Naive thymus-derived CD4-positive, alpha-beta T cell (primary cell): Measurements from ENCODE around the gene TRIM39. TPM values are rescaled to one million over a fixed set of nuclear protein-coding genes. Genes with fewer than 3 reads are reported as not detected.

Source experiments
- ATAC-seq: fragments of 150-1000 bp; cut with Tn5 transposase; 2 replicates; pipeline ENCODE4 v1.10.0; 2021; ENCODE audit warnings: mild to moderate bottlenecking, moderate library complexity
- CTCF ChIA-PET: fragments of 350-600 bp; sonication (Branson Sonifier 250); formaldehyde crosslinking; loops from one replicate; lab custom pipeline; 2021; ENCODE audit warnings: antibody characterized with exemption; lab: Charles Lee
- POLR2A ChIA-PET: fragments of 350-600 bp; sonication (Branson Sonifier 250); formaldehyde crosslinking; loops from one replicate; lab custom pipeline; 2021; ENCODE audit warnings: antibody characterized with exemption, inconsistent platforms; lab: Charles Lee
- DNase-seq, 9 donors: peaks; one replicate each; pipeline versions ENCODE4 v3.0.0 to v3.0.0-alpha.2; 2020 to 2022; ENCODE audit warnings: mixed read lengths in 1 of 9
- H3K27ac ChIP-seq: one replicate; pipeline ENCODE4 v1.7.0; 2013; ENCODE audit warnings: mild to moderate bottlenecking, low read depth, low read length, moderate library complexity
- H3K27me3 ChIP-seq, 2 donors: one replicate each; pipeline ENCODE4 v1.7.0; 2013; ENCODE audit warnings: low read length in 2 of 2, mild to moderate bottlenecking in 2 of 2, moderate library complexity in 2 of 2; ENCODE audit not compliant: control insufficient read depth in 2 of 2, insufficient read depth in 2 of 2
- H3K36me3 ChIP-seq, 3 experiments: 1 replicate in 2 of 3; 2 replicates in 1 of 3; pipeline ENCODE4 v1.7.0; 2013; ENCODE audit warnings: low read length in 3 of 3, mild to moderate bottlenecking in 3 of 3, moderate library complexity in 1 of 3; ENCODE audit not compliant: insufficient read depth in 3 of 3, control insufficient read depth in 2 of 3
- H3K4me1 ChIP-seq, 2 donors: one replicate each; pipeline ENCODE4 v1.7.0; 2013; ENCODE audit warnings: low read length in 2 of 2, mild to moderate bottlenecking in 2 of 2, moderate library complexity in 1 of 2; ENCODE audit not compliant: control insufficient read depth in 2 of 2, insufficient read depth in 2 of 2
- H3K4me3 ChIP-seq: 2 replicates; pipeline ENCODE4 v1.7.0; 2013; ENCODE audit warnings: mild to moderate bottlenecking, low read length
- H3K9me3 ChIP-seq, 3 experiments: 1 replicate in 2 of 3; 2 replicates in 1 of 3; pipeline ENCODE4 v1.7.0; 2013; ENCODE audit warnings: low read length in 3 of 3; ENCODE audit not compliant: control insufficient read depth in 2 of 3
- H3K27ac Mint-ChIP-seq, 9 donors: one replicate each; pipeline ENCODE4 v1.8.0; 2020 to 2022; ENCODE audit warnings: mixed read lengths in 9 of 9, mild to moderate bottlenecking in 8 of 9, moderate library complexity in 5 of 9, inconsistent platforms in 2 of 9
- H3K27me3 Mint-ChIP-seq, 5 donors: one replicate each; pipeline ENCODE4 v1.8.0; 2021 to 2022; ENCODE audit warnings: mixed read lengths in 5 of 5, mild to moderate bottlenecking in 1 of 5
- H3K36me3 Mint-ChIP-seq, 5 donors: one replicate each; pipeline ENCODE4 v1.8.0; 2020 to 2022; ENCODE audit warnings: mixed read lengths in 5 of 5, mild to moderate bottlenecking in 3 of 5, inconsistent platforms in 1 of 5
- H3K4me1 Mint-ChIP-seq, 7 donors: one replicate each; pipeline ENCODE4 v1.8.0; 2020 to 2022; ENCODE audit warnings: mixed read lengths in 7 of 7, mild to moderate bottlenecking in 3 of 7, inconsistent platforms in 1 of 7
- H3K4me3 Mint-ChIP-seq, 10 donors: one replicate each; pipeline ENCODE4 v1.8.0; 2020 to 2022; ENCODE audit warnings: mild to moderate bottlenecking in 10 of 10, mixed read lengths in 10 of 10, moderate library complexity in 6 of 10, inconsistent platforms in 2 of 10
- H3K9me3 Mint-ChIP-seq, 11 donors: one replicate each; pipeline ENCODE4 v1.8.0; 2020 to 2022; ENCODE audit warnings: mixed read lengths in 11 of 11, mild to moderate bottlenecking in 4 of 11, inconsistent platforms in 1 of 11, moderate library complexity in 1 of 11
- intact Hi-C, 2 donors: fragments of 100-400 bp; cut with micrococcal nuclease; formaldehyde crosslinking; loops; one replicate each; pipeline ENCODE4 v1.15.1; 2023
- polyA plus RNA-seq, 2 donors: library from polyadenylated mRNA; unstranded; fragments of 300-500 nt; fragmentation: Illumina TruSeq; gene quantifications; one replicate each; pipeline ENCODE4 v1.2.3, GENCODE V29; 2021
- total RNA-seq, 6 experiments: library from RNA in 5 of 6; stranded (reverse) in 5 of 6; gene quantifications; 1 replicate in 5 of 6; 2 replicates in 1 of 6; pipeline ENCODE4 v1.2.3 and lab custom pipeline; 2021 to 2026

Gene TRIM39
- total and polyA plus RNA-seq, 7 experiments from 2014 or later: 7.6 to 42.1 (median 23.7) TPM

DNA sequence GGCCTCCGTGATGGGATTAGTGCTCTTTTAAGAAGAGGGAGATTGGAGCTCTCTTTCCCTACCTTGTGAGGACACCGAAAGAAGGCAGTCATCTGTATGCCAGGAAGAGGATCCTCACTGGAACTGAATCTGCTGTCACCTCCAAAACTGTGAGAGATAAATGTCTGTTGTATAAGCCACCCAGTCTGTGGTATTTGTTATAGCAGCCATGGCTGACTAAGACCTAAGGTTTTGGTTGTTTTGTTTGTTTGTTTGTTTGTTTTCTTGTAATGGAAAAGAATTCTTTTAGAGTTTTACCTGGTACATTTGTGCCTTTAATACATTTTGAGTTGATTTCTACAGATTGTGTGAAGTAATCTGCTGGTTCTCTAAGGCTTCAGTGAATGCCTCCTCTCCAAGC lies 25.8 kb downstream of the TRIM39 start:
- Mint-ChIP-seq H3K4me1 (peaks cover 6 to 21% (median 15%) of the 10 kb centered on the region in 7 donors), H3K4me3 (no peak overlapping the region), H3K27ac (no peak overlapping the region), H3K27me3 (peaks cover 9 to 69% (median 10%) of the 10 kb centered on the region in 5 donors), H3K9me3 (no peaks in the 10 kb centered on the region), H3K36me3 (peaks cover 0 to 5% (median 0%) of the 10 kb centered on the region in 5 donors)
- CTCF ChIA-PET: no interaction called here
- intact Hi-C loops: no loop called here
- peaks cover 0 to 4% of the 10 kb centered on the region in 2 donors for H3K4me1 ChIP-seq
- H3K9me3 ChIP-seq: no peaks in the 10 kb centered on the region
- no peaks in the 10 kb centered on the region for H3K27me3 ChIP-seq
- peaks cover 0 to 6% (median 0%) of the 10 kb centered on the region in 3 experiments for H3K36me3 ChIP-seq
- POLR2A ChIA-PET: no interaction called here
- DNase-seq (no peak), ATAC-seq (no peak)
- H3K4me3 ChIP-seq: no peak overlapping the region
- H3K27ac ChIP-seq: no peak overlapping the region

DNA sequence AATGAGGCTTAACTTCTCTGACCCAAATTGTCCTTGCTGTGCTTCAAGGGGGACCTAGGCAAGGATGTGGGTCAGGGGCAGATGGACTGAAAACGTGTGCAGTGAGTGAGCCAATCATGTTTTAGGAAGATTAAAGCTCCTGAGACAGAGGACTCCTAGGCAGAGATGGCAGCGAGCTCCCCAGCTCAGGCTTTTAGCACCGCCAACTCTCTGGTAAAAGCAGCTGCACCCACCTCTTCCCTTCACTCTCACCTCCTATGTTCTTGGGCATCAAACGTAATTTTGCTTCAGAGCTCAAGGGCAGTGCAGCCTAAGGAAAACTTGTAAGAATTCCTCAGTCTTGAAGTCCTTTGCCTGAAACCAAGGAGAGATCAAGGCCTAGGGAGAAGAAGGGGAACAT lies 28.6 kb downstream of the TRIM39 start:
- H3K27ac Mint-ChIP-seq: no peak overlapping the region
- H3K27me3 Mint-ChIP-seq: peaks cover 25 to 84% (median 35%) of the 10 kb centered on the region in 5 donors
- ChIA-PET CTCF (interaction anchor here (1.7 kb wide), 1 partner anchor 42 kb away, joined by 3 read pairs; no protein-coding TSS in a partner anchor), POLR2A (interaction anchor here (1.3 kb wide), 1 partner anchor 11 kb away, joined by 3 read pairs; the partner anchor contains the start of gene RPP21)
- Histone ChIP-seq H3K4me3 (no peak overlapping the region), H3K27ac (no peak overlapping the region), H3K36me3 (no peaks in the 10 kb centered on the region), H3K9me3 (no peaks in the 10 kb centered on the region), H3K4me1 (peaks cover 4 to 5% of the 10 kb centered on the region in 2 donors), H3K27me3 (peaks cover 6 to 10% of the 10 kb centered on the region in 2 donors)
- ATAC-seq: no peak
- H3K9me3 Mint-ChIP-seq: no peaks in the 10 kb centered on the region
- no peak for DNase-seq
- peaks cover 0 to 5% (median 0%) of the 10 kb centered on the region in 5 donors for H3K36me3 Mint-ChIP-seq
- no peak overlapping the region for H3K4me3 Mint-ChIP-seq
- intact Hi-C loops: loop anchor here (5.0 kb wide), 1 partner anchor 97 kb away; no protein-coding TSS in a partner anchor
- peaks cover 0 to 15% (median 13%) of the 10 kb centered on the region in 7 donors for H3K4me1 Mint-ChIP-seq

DNA sequence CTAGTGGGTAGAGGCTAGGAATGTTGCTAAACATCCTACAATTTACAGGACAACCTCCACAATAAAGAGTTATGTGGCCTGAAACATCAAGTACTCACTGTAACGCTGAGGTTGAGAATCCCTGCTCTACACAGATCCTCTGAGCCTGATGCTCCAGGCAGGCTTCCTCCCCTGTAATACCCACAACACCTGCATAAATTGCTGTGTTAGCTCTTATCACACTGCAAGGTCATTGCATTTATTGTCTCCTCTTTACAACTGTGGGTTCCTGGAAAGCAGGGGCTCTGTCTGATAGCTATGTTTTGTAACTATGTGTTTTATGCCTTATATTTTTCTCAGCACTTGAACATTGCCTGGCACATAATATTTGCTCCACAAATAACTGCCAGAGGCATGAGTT lies 29.8 kb downstream of the TRIM39 start:
- POLR2A ChIA-PET: no interaction called here
- peaks cover 0 to 5% of the 10 kb centered on the region in 2 donors for H3K4me1 ChIP-seq
- no peak overlapping the region for H3K27ac Mint-ChIP-seq
- no peak for ATAC-seq
- CTCF ChIA-PET: interaction anchor here (1.7 kb wide), 1 partner anchor 43 kb away, joined by 3 read pairs; no protein-coding TSS in a partner anchor
- H3K27me3 Mint-ChIP-seq: peaks cover 31 to 87% (median 46%) of the 10 kb centered on the region in 5 donors
- H3K36me3 ChIP-seq: no peaks in the 10 kb centered on the region
- H3K4me3 ChIP-seq: no peak overlapping the region
- no peaks in the 10 kb centered on the region for H3K9me3 ChIP-seq
- no peak for DNase-seq
- no peaks in the 10 kb centered on the region for H3K9me3 Mint-ChIP-seq
- no peak overlapping the region for H3K4me3 Mint-ChIP-seq
- peaks cover 0 to 10% (median 6%) of the 10 kb centered on the region in 7 donors for H3K4me1 Mint-ChIP-seq
- intact Hi-C loops: loop anchor here (5.0 kb wide), 1 partner anchor 96 kb away; no protein-coding TSS in a partner anchor
- peaks cover 6 to 10% of the 10 kb centered on the region in 2 donors for H3K27me3 ChIP-seq
- no peak overlapping the region for H3K27ac ChIP-seq
- peaks cover 0 to 5% (median 0%) of the 10 kb centered on the region in 5 donors for H3K36me3 Mint-ChIP-seq

DNA sequence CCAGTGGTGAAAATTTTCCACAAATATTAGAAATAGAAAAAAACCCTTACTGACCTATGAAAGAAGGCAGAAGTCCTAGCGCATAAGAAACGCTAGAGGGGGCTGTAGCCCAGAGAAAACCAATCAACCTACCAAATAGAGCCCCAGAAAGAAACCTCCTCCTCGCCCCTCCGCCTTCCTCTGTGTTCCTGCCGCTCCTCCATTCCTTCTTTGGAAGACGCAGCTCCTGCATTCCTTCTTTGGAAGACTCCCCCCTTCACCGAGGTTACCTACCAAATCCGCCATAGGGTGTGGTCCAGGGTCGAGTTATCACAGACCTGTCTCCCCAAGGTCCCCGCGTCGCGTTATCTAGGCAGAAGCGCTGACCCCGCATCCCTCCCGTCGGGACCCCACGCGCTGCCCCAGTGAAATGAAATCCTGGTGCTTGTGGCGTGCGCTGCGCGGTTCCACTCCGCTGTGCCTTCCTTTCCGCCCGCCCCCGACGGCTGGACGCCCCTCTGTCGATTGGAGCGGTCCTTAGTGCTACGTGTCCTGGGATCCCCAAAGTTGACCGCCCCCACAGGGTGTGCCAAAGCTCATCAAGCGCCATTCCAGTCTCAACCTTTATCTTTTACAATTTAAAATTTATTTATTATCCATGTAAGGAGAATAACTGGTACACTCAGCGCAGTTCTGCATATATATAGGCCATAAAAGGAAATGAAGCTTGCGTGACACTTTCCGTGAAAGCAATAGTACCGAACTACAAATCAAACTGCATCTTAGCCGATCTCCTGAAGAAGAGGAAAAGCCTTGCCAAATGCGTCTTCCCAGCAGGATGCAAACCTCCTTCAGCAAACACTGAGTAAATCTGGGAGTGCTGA lies 31.2 kb downstream of the TRIM39 start:
- Histone ChIP-seq H3K27me3 (peaks cover 10 to 11% of the 10 kb centered on the region in 2 donors), H3K4me1 (peaks cover 0 to 5% of the 10 kb centered on the region in 2 donors), H3K9me3 (no peaks in the 10 kb centered on the region), H3K4me3 (peak overlapping the region; percentile 59), H3K27ac (no peak overlapping the region), H3K36me3 (no peaks in the 10 kb centered on the region)
- DNase-seq (peak; percentile 19 to 62 (median 51)), ATAC-seq (peak; percentile 83)
- H3K27me3 Mint-ChIP-seq: peaks cover 37 to 84% (median 56%) of the 10 kb centered on the region in 5 donors
- H3K27ac Mint-ChIP-seq: no peak overlapping the region
- ChIA-PET POLR2A (interaction anchor here (0.6 kb wide), 1 partner anchor 1347 kb away, joined by 3 read pairs; no protein-coding TSS in a partner anchor), CTCF (interaction anchor here (0.7 to 1.5 kb wide), 6 partner anchors 9 to 154 kb away, joined by 3 to 7 read pairs (median 4); no protein-coding TSS in a partner anchor)
- H3K4me3 Mint-ChIP-seq: peak overlapping the region; percentile 75 to 89 (median 86)
- H3K9me3 Mint-ChIP-seq: peaks cover 0 to 5% (median 3%) of the 10 kb centered on the region in 11 donors
- intact Hi-C loops: loop anchor here (1.0 to 5.0 kb wide), 3 partner anchors 13 to 94 kb away; partner anchors contain the start of gene RPP21 (in 1 of the 2)
- H3K4me1 Mint-ChIP-seq: peaks cover 0 to 10% (median 6%) of the 10 kb centered on the region in 7 donors
- peaks cover 0 to 4% (median 0%) of the 10 kb centered on the region in 5 donors for H3K36me3 Mint-ChIP-seq

DNA sequence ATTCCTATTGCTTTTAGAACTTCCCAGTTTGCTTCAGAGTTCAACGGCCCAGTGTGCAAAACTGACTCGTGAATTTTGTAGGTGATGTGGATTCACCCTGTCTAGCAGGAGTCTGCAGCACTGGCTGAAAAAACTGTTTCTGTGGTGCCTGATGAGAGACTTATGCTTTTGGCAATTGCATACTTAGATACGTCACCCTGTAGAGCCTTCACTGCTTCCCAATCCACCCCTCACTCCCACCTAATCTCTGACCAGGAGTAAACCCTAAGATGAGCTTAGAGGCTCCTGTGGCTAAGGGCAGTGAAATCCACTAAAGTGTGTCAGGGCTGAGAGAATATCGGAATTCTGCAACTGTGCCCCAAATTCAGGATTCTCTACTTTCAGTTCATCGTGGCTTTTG lies 32.5 kb downstream of the TRIM39 start:
- peaks cover 0 to 5% (median 3%) of the 10 kb centered on the region in 11 donors for H3K9me3 Mint-ChIP-seq
- ChIA-PET POLR2A (no interaction called here), CTCF (interaction anchor here (1.1 to 1.4 kb wide), 2 partner anchors 41 to 94 kb away, joined by 3 read pairs; no protein-coding TSS in a partner anchor)
- peaks cover 0 to 5% of the 10 kb centered on the region in 2 donors for H3K4me1 ChIP-seq
- H3K27me3 ChIP-seq: peaks cover 10 to 11% of the 10 kb centered on the region in 2 donors
- no peak overlapping the region for H3K27ac Mint-ChIP-seq
- H3K4me3 Mint-ChIP-seq: no peak overlapping the region
- H3K4me1 Mint-ChIP-seq: peaks cover 0 to 10% (median 6%) of the 10 kb centered on the region in 7 donors
- peaks cover 0 to 4% (median 0%) of the 10 kb centered on the region in 5 donors for H3K36me3 Mint-ChIP-seq
- DNase-seq: no peak
- H3K9me3 ChIP-seq: no peaks in the 10 kb centered on the region
- ATAC-seq: no peak
- no peak overlapping the region for H3K4me3 ChIP-seq
- H3K27ac ChIP-seq: no peak overlapping the region
- no peaks in the 10 kb centered on the region for H3K36me3 ChIP-seq
- H3K27me3 Mint-ChIP-seq: peaks cover 37 to 82% (median 58%) of the 10 kb centered on the region in 5 donors
- intact Hi-C loops: loop anchor here (5.0 kb wide), 1 partner anchor 93 kb away; no protein-coding TSS in a partner anchor

DNA sequence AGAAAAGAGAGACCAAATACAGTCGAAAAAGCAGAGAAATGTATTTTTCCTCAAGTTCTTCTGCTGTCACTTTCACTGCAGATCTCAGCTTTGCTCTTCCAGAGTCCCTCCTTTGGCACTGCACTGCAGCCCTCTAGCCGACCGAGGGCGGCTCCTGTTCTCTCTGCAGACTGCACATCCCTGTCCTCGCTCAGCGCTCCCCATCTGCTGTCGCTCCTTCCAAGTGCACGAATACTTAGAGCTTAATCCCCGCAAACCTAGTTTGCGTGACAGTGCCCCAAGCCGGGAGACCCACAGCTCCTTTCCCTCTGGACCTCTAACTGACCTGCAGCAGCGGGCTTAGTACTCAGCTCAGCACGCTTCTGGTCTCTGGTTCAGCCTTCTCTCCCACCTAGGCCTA lies 33.4 kb downstream of the TRIM39 start:
- DNase-seq (no peak), ATAC-seq (no peak)
- peaks cover 0 to 5% of the 10 kb centered on the region in 2 donors for H3K4me1 ChIP-seq
- no peaks in the 10 kb centered on the region for H3K9me3 ChIP-seq
- POLR2A ChIA-PET: no interaction called here
- H3K4me1 Mint-ChIP-seq: peaks cover 0 to 10% (median 6%) of the 10 kb centered on the region in 7 donors
- no peak overlapping the region for H3K4me3 ChIP-seq
- H3K4me3 Mint-ChIP-seq: no peak overlapping the region
- peaks cover 0 to 5% (median 3%) of the 10 kb centered on the region in 11 donors for H3K9me3 Mint-ChIP-seq
- intact Hi-C loops: no loop called here
- H3K27me3 Mint-ChIP-seq: peaks cover 38 to 81% (median 64%) of the 10 kb centered on the region in 5 donors
- no peaks in the 10 kb centered on the region for H3K36me3 ChIP-seq
- H3K27ac Mint-ChIP-seq: no peak overlapping the region
- H3K36me3 Mint-ChIP-seq: peaks cover 0 to 4% (median 0%) of the 10 kb centered on the region in 5 donors
- CTCF ChIA-PET: no interaction called here
- H3K27me3 ChIP-seq: peaks cover 10 to 11% of the 10 kb centered on the region in 2 donors
- H3K27ac ChIP-seq: no peak overlapping the region
